ENCODE results near the gene SLC25A21.
"Not testable (repeated sequence)": the region's sequence is repeated elsewhere in the genome, so short reads cannot be mapped to it uniquely, and the experiment has no call there.

The SLC25A21 gene

GRCh38 chr14:36925094-36925493 lies 247.3 kb downstream of the SLC25A21 start:
- no peak for DNase-seq (ENCODE audit: extremely low read depth, low read depth)
- no peak for TF ChIP-seq CTCF (IDR thresholded peaks at IDR 0.05; ENCODE audit: low read depth, low read length)

GRCh38 chr14:36916668-36917067 lies 255.7 kb downstream of the SLC25A21 start:
- no peak for DNase-seq (ENCODE audit: extremely low read depth, low read depth)
- TF ChIP-seq CTCF (IDR thresholded peaks at IDR 0.05; ENCODE audit: low read depth, low read length), result no peak

DNA sequence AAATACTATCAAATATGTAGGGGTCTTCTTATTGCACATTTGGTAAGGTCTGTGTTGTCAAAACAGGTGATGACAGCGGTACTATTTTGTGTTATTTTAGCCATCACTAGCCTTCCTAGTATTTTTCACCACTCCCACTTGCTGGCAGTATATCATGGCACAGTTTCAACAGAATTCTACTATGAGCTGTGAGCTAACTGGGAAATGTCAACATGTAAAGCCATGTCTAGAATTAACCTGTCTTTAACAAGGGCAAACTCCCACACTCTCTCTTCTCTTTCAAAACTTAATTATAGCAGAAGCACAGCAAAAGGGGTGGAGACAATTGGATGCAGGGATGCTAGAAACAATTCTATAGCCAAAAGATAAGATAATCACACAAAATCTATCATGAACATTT lies 257.3 kb downstream of the SLC25A21 start:
- no peak for DNase-seq (ENCODE audit: extremely low read depth, low read depth)
- TF ChIP-seq CTCF (IDR thresholded peaks at IDR 0.05; ENCODE audit: low read depth, low read length), result no peak

DNA sequence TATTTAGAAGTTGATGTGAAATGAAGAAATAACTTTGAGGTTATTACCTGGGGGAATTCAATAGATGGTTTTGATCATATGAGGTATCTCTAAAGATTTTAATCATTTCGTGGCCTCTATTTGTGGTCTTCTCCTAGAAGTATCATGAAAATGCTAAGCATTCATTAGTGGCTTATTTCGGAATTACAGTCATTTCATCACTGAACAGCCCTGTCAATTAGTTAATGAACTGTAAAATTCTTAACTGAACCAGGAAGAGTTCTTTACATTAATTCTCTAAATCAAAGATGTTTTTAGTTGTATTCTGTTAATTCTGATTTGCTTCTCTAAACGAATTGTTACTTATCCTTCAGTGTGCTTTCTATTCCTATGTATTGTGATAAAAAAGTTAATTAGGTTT lies 261.8 kb downstream of the SLC25A21 start:
- no peak for TF ChIP-seq CTCF (IDR thresholded peaks at IDR 0.05; ENCODE audit: low read depth, low read length)
- no peak for DNase-seq (ENCODE audit: extremely low read depth, low read depth)

- TF ChIP-seq CTCF (IDR thresholded peaks at IDR 0.05; ENCODE audit: low read depth, low read length), result no peak
- no peak for DNase-seq (ENCODE audit: extremely low read depth, low read depth)
Observed at GRCh38 chr14:36905272-36905888, 267.0 kb downstream of the SLC25A21 start.

DNA sequence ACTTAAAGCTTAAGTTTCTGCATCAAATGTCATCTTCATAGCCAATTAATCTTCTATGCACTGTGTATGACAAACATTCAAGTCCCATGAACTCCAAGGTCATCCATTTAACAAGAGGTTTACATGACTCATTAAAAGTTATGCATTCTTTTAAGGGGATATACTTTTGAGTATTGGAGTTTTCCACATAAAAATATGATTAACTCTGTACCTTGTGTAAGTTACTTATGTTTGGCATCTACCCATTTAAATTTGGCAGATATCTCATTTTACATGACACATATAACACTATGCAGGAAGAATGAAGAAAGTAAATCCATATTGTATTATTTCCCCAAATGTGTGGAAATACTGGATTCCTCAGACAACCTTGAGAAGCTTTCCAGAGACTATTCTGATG lies 270.5 kb downstream of the SLC25A21 start:
- TF ChIP-seq CTCF (IDR thresholded peaks at IDR 0.05; ENCODE audit: low read depth, low read length), result no peak
- peak; percentile 41 for DNase-seq (ENCODE audit: extremely low read depth, low read depth)

DNA sequence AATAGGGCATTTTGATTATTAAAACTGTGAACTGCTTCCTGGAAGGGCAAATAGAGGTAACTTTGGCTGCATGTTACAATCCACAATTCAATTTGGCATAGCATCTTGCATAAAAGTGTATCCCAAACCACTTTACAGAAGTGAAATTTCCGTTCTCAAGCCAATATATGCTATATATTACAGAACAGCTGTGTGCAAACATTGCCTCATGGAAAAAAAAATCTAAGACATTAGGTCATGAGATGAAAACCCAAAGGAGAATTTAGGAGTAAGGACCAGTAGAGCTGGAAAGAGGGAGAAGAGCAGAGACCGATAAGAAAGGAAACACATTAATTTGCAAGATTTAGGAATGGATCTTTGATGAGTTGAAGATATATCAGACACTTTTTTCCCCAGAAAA lies 271.6 kb downstream of the SLC25A21 start:
- no peak for DNase-seq (ENCODE audit: extremely low read depth, low read depth)
- TF ChIP-seq CTCF (IDR thresholded peaks at IDR 0.05; ENCODE audit: low read depth, low read length), result no peak

DNA sequence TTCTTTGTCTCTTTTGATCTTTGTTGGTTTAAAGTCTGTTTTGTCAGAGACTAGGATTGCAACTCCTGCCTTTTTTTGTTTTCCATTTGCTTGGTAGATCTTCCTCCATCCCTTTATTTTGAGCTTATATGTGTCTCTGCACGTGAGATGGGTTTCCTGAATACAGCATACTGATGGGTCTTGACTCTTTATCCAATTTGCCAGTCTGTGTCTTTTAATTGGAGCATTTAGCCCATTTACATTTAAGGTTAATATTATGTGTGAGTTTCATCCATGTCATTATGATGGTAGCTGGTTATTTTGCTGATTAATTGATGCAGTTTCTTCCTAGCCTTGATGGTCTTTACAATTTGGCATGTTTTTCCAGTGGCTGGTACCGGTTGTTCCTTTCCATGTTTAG lies 276.1 kb downstream of the SLC25A21 start:
- DNase-seq (ENCODE audit: extremely low read depth, low read depth), result not testable (repeated sequence)

Data from AG09319 (cell line).